CD14-positive monocyte (primary cell): ENCODE data around the gene TBL1XR1. TPM values are rescaled to one million over a fixed set of nuclear protein-coding genes. Genes with fewer than 3 reads are reported as not detected.
"Not testable (repeated sequence)": the region's sequence is repeated elsewhere in the genome, so short reads cannot be mapped to it uniquely, and the experiment has no call there.

ENCODE experiments used
- DNase-seq, 3 donors: peaks; one replicate each; pipeline ENCODE4 v3.0.0-alpha.2; 2011 to 2022
- H2AFZ ChIP-seq: 2 replicates; pipeline ENCODE4 v1.6.0; 2012; ENCODE audit warnings: mild to moderate bottlenecking, low read depth, low read length, inconsistent platforms; ENCODE audit not compliant: insufficient read depth, poor library complexity, severe bottlenecking
- H3K27ac ChIP-seq, 2 donors: 1 replicate in 1 of 2; 2 replicates in 1 of 2; pipeline ENCODE4 v1.5.1; 2012 to 2013; ENCODE audit warnings: low read length in 2 of 2, control low read depth in 1 of 2, inconsistent platforms in 1 of 2, low read depth in 1 of 2, mild to moderate bottlenecking in 1 of 2
- H3K27me3 ChIP-seq, 2 donors: one replicate each; pipeline versions ENCODE4 v1.6.0 to v1.6.1; 2011 to 2013; ENCODE audit warnings: low read length in 2 of 2; ENCODE audit not compliant: control insufficient read depth in 2 of 2, insufficient read depth in 2 of 2
- H3K36me3 ChIP-seq, 2 donors: replicated peaks in 1 of 2; 1 replicate in 1 of 2; 2 replicates in 1 of 2; pipeline versions ENCODE4 v1.5.1 to v1.6.1; 2012 to 2013; ENCODE audit warnings: low read length in 2 of 2, control low read depth in 1 of 2, inconsistent platforms in 1 of 2, mild to moderate bottlenecking in 1 of 2; ENCODE audit not compliant: insufficient read depth in 2 of 2, control insufficient read depth in 1 of 2
- H3K4me1 ChIP-seq, 2 donors: 1 replicate in 1 of 2; 2 replicates in 1 of 2; pipeline versions ENCODE4 v1.5.1 to v1.6.1; 2012 to 2013; ENCODE audit warnings: low read length in 2 of 2, control low read depth in 1 of 2, inconsistent platforms in 1 of 2, mild to moderate bottlenecking in 1 of 2, moderate library complexity in 1 of 2; ENCODE audit not compliant: insufficient read depth in 2 of 2, control insufficient read depth in 1 of 2
- H3K4me2 ChIP-seq: replicated peaks from 2 replicates; pipeline ENCODE3; 2012; ENCODE audit warnings: low read length, moderate library complexity, mild to moderate bottlenecking; ENCODE audit not compliant: poor library complexity, severe bottlenecking; ENCODE audit errors: extremely low read depth
- H3K4me3 ChIP-seq, 3 experiments: fragments of 200-600 bp in 1 of 3; sonication (generic) in 1 of 3; replicated peaks in 1 of 3; 1 replicate in 2 of 3; 2 replicates in 1 of 3; pipeline ENCODE4 v1.5.1; 2011 to 2013; ENCODE audit warnings: low read length in 3 of 3, mild to moderate bottlenecking in 3 of 3, control low read depth in 2 of 3, low read depth in 2 of 3, inconsistent platforms in 1 of 3, moderate library complexity in 1 of 3
- H3K79me2 ChIP-seq: 2 replicates; pipeline ENCODE4 v1.6.0; 2012; ENCODE audit warnings: mild to moderate bottlenecking, control low read depth, inconsistent platforms, low read length, moderate library complexity; ENCODE audit not compliant: insufficient read depth
- H3K9ac ChIP-seq: 2 replicates; pipeline ENCODE4 v1.6.0; 2017; ENCODE audit warnings: low read length, mild to moderate bottlenecking; ENCODE audit not compliant: insufficient read depth, poor library complexity, severe bottlenecking
- H3K9me3 ChIP-seq, 2 donors: replicated peaks in 1 of 2; 1 replicate in 1 of 2; 2 replicates in 1 of 2; pipeline versions ENCODE4 v1.5.1 to v1.6.1; 2012 to 2013; ENCODE audit warnings: low read length in 2 of 2, control low read depth in 1 of 2; ENCODE audit not compliant: control insufficient read depth in 1 of 2, insufficient read depth in 1 of 2
- H4K20me1 ChIP-seq: 2 replicates; pipeline ENCODE4 v1.6.0; 2012; ENCODE audit warnings: mild to moderate bottlenecking, low read length, control low read depth, moderate library complexity; ENCODE audit not compliant: insufficient read depth
- H3K27ac Mint-ChIP-seq, 7 donors: one replicate each; pipeline ENCODE4 v1.8.0; 2020; ENCODE audit warnings: mild to moderate bottlenecking in 7 of 7, mixed read lengths in 7 of 7, moderate library complexity in 6 of 7, inconsistent platforms in 2 of 7
- H3K27me3 Mint-ChIP-seq, 3 donors: one replicate each; pipeline ENCODE4 v1.8.0; 2021 to 2022; ENCODE audit warnings: low read depth in 3 of 3, mild to moderate bottlenecking in 3 of 3, mixed read lengths in 3 of 3, moderate library complexity in 3 of 3, inconsistent platforms in 1 of 3
- H3K36me3 Mint-ChIP-seq, 2 donors: one replicate each; pipeline ENCODE4 v1.8.0; 2020; ENCODE audit warnings: mixed read lengths in 2 of 2, inconsistent platforms in 1 of 2, mild to moderate bottlenecking in 1 of 2
- H3K4me1 Mint-ChIP-seq: one replicate; pipeline ENCODE4 v1.8.0; 2020; ENCODE audit warnings: mild to moderate bottlenecking, mixed read lengths
- H3K4me3 Mint-ChIP-seq, 2 donors: one replicate each; pipeline ENCODE4 v1.8.0; 2020; ENCODE audit warnings: mild to moderate bottlenecking in 2 of 2, mixed read lengths in 2 of 2, moderate library complexity in 1 of 2
- H3K9me3 Mint-ChIP-seq, 7 donors: one replicate each; pipeline ENCODE4 v1.8.0; 2020 to 2022; ENCODE audit warnings: mixed read lengths in 7 of 7, mild to moderate bottlenecking in 6 of 7, moderate library complexity in 6 of 7, inconsistent platforms in 2 of 7
- WGBS: methylation state at CpG from one replicate; pipeline ENCODE4 v1.1.5; 2013; ENCODE audit warnings: missing lambda C conversion rate; ENCODE audit not compliant: insufficient coverage; 5-methylcytosine and 5-hydroxymethylcytosine counted together
- intact Hi-C, 2 donors: fragments of 100-400 bp; cut with micrococcal nuclease; formaldehyde crosslinking; loops; one replicate each; pipeline versions ENCODE4 v1.15.0 to v1.15.1; 2023
- polyA plus RNA-seq, 3 donors: library from polyadenylated mRNA; depleted of rRNA in 1 of 3; unstranded in 2 of 3; stranded (reverse) in 1 of 3; fragments of 300-500 nt in 2 of 3; fragments of >200 nt in 1 of 3; fragmentation: Illumina TruSeq in 2 of 3; gene quantifications; 1 replicate in 2 of 3; 2 replicates in 1 of 3; pipeline ENCODE4 v1.2.3, GENCODE V29; 2012 to 2021
- TF ChIP-seq, protein P1 (sequence below): fragments of 200-600 bp; IDR thresholded peaks from one replicate; pipeline ENCODE4 v1.8.0; 2022; ENCODE audit warnings: antibody characterized with exemption, mild to moderate bottlenecking

The TBL1XR1 gene
- polyA plus RNA-seq, 3 donors: 10.2 to 20.4 (median 18.3) TPM

DNA sequence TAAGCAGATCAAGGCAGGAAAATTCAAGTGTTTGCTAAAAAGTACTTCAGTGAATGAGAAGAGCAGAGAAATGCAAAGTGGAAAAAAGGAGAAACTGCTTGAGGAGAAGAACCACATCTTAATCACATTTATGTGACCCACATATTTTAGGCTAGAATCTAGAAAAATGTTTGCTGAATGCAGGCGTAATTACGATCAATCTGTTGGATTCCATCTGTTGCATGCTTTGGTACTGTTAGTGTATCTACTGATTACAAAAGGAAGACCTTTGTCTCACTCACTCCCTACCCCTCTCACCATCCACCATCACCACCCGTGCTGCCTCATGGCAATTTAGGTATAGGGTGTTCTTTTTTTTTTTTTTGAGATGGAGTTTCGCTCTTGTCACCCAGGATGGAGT lies 9.7 kb upstream of the TBL1XR1 start:
- Mint-ChIP-seq H3K36me3 (no peaks in the 10 kb centered on the region), H3K4me3 (no peak overlapping the region), H3K9me3 (peaks cover 0 to 7% (median 6%) of the 10 kb centered on the region in 7 donors), H3K27me3 (no peaks in the 10 kb centered on the region), H3K4me1 (peaks cover 13% of the 10 kb centered on the region), H3K27ac (no peak overlapping the region)
- no peaks in the 10 kb centered on the region for H3K27me3 ChIP-seq
- no peak overlapping the region for H3K4me2 ChIP-seq
- peaks cover 0 to 9% of the 10 kb centered on the region in 2 donors for H3K9me3 ChIP-seq
- WGBS: no CpG with 5 or more reads among the region's 4 CpGs
- no peak overlapping the region for H3K4me3 ChIP-seq
- H3K27ac ChIP-seq: no peak overlapping the region
- intact Hi-C loops: no loop called here
- DNase-seq: no peak
- no peak overlapping the region for H2AFZ ChIP-seq
- H3K79me2 ChIP-seq: no peaks in the 10 kb centered on the region
- no peaks in the 10 kb centered on the region for H3K36me3 ChIP-seq
- no peaks in the 10 kb centered on the region for H4K20me1 ChIP-seq
- H3K9ac ChIP-seq: no peak overlapping the region
- peaks cover 2 to 5% of the 10 kb centered on the region in 2 donors for H3K4me1 ChIP-seq
- TF ChIP-seq, protein P1, sequence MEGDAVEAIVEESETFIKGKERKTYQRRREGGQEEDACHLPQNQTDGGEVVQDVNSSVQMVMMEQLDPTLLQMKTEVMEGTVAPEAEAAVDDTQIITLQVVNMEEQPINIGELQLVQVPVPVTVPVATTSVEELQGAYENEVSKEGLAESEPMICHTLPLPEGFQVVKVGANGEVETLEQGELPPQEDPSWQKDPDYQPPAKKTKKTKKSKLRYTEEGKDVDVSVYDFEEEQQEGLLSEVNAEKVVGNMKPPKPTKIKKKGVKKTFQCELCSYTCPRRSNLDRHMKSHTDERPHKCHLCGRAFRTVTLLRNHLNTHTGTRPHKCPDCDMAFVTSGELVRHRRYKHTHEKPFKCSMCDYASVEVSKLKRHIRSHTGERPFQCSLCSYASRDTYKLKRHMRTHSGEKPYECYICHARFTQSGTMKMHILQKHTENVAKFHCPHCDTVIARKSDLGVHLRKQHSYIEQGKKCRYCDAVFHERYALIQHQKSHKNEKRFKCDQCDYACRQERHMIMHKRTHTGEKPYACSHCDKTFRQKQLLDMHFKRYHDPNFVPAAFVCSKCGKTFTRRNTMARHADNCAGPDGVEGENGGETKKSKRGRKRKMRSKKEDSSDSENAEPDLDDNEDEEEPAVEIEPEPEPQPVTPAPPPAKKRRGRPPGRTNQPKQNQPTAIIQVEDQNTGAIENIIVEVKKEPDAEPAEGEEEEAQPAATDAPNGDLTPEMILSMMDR: no peak

DNA sequence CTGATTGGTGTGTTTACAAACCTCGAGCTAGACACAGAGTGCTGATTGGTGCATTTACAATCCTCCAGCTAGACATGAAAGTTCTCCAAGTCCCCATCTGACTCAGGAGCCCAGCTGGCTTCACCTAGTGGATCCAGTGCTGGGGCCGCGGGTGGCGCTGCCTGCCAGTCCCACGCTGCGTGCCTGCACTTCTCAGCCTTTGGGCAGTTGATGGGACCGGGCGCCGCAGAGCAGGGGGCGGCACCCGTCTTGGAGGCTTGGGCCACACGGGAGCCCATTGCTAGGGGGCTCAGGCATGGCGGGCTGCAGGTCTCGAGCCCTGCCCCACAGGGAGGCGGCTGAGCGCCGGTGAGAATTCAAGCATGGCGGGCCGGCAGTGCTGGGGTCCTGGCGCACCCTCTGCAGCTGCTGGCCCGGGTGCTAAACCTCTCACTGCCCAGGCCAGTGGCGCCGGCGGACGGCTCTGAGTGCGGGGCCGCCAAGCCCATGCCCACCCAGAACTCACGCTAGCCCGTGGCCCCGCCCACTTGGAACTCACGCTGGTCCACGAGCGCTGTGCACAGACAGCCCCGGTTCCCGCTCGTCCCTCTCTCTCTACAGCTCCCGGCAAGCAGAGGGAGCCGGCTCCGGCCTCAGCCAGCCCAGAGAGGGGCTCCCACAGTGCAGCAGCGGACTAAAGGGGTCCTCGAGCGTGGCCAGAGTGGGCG lies 6.6 kb upstream of the TBL1XR1 start:
- H3K4me1 Mint-ChIP-seq: peaks cover 14% of the 10 kb centered on the region
- no peaks in the 10 kb centered on the region for H3K36me3 Mint-ChIP-seq
- no peak overlapping the region for H3K9ac ChIP-seq
- no peak overlapping the region for H3K27ac ChIP-seq
- no peak overlapping the region for H3K4me2 ChIP-seq
- no peaks in the 10 kb centered on the region for H3K79me2 ChIP-seq
- H3K9me3 Mint-ChIP-seq: peaks cover 0 to 7% (median 6%) of the 10 kb centered on the region in 7 donors
- intact Hi-C loops: no loop called here
- H3K4me3 ChIP-seq: no peak overlapping the region
- no peak overlapping the region for H2AFZ ChIP-seq
- H3K4me3 Mint-ChIP-seq: no peak overlapping the region
- peaks cover 0 to 9% of the 10 kb centered on the region in 2 donors for H3K9me3 ChIP-seq
- peaks cover 6 to 10% of the 10 kb centered on the region in 2 donors for H3K4me1 ChIP-seq
- 99% methylated on average over 34 of the region's 43 CpGs for WGBS
- H3K27me3 Mint-ChIP-seq: no peaks in the 10 kb centered on the region
- no peaks in the 10 kb centered on the region for H3K27me3 ChIP-seq
- TF ChIP-seq, protein P1: no peak
- H3K27ac Mint-ChIP-seq: peak overlapping the region in 1 of 7 donors; percentile 13
- no peaks in the 10 kb centered on the region for H4K20me1 ChIP-seq
- H3K36me3 ChIP-seq: no peaks in the 10 kb centered on the region
- no peak for DNase-seq

DNA sequence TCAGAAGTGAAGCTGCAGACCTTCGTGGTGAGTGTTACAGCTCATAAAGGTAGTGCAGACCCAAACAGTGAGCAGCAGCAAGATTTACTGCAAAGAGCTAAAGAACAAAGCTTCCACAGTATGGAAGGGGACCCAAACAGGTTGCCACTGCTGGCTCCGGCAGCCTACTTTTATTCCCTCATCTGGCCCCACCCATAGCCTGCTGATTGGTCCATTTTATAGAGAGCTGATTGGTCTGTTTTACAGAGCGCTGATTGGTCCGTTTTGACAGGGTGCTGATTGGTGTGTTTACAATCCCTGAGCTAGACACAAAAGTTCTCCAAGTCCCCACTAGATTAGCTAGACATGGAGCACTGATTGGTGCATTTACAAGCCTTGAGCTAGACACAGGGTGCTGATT lies 5.7 kb upstream of the TBL1XR1 start:
- H2AFZ ChIP-seq, H3K27me3 ChIP-seq, H4K20me1 ChIP-seq, H3K9me3 ChIP-seq, H3K9me3 Mint-ChIP-seq, H3K4me3 Mint-ChIP-seq, H3K36me3 Mint-ChIP-seq, H3K27me3 Mint-ChIP-seq, intact Hi-C loops, H3K36me3 ChIP-seq, H3K27ac ChIP-seq, H3K27ac Mint-ChIP-seq, H3K9ac ChIP-seq, H3K4me2 ChIP-seq, H3K79me2 ChIP-seq, DNase-seq, H3K4me3 ChIP-seq: not testable (repeated sequence)
- WGBS: no CpG with 5 or more reads among the region's 4 CpGs
- peaks cover 21% of the 10 kb centered on the region for H3K4me1 Mint-ChIP-seq
- H3K4me1 ChIP-seq: peaks cover 12 to 18% of the 10 kb centered on the region in 2 donors
